ENCODE measurements around the gene PRSS38.

Gene PRSS38

GRCh38 chr1:227777156-227777555 is 38.3 kb upstream of the PRSS38 start (continued):
- TF ChIP-seq, protein P1, sequence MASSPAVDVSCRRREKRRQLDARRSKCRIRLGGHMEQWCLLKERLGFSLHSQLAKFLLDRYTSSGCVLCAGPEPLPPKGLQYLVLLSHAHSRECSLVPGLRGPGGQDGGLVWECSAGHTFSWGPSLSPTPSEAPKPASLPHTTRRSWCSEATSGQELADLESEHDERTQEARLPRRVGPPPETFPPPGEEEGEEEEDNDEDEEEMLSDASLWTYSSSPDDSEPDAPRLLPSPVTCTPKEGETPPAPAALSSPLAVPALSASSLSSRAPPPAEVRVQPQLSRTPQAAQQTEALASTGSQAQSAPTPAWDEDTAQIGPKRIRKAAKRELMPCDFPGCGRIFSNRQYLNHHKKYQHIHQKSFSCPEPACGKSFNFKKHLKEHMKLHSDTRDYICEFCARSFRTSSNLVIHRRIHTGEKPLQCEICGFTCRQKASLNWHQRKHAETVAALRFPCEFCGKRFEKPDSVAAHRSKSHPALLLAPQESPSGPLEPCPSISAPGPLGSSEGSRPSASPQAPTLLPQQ (tag by site-specific recombination; IDR thresholded peaks at IDR 0.05) = no peak
- TF ChIP-seq ZNF423 (tag by site-specific recombination; IDR thresholded peaks at IDR 0.05) (no peak), ZBTB20 (tag by site-specific recombination; IDR thresholded peaks at IDR 0.05) (no peak), ZNF585B (tag by site-specific recombination; IDR thresholded peaks at IDR 0.05) (no peak), REPIN1 (tag by site-specific recombination; IDR thresholded peaks at IDR 0.05; ENCODE audit: low read depth) (no peak), ZNF549 (tag by site-specific recombination; IDR thresholded peaks at IDR 0.05) (no peak)
- TF ChIP-seq, protein P2, sequence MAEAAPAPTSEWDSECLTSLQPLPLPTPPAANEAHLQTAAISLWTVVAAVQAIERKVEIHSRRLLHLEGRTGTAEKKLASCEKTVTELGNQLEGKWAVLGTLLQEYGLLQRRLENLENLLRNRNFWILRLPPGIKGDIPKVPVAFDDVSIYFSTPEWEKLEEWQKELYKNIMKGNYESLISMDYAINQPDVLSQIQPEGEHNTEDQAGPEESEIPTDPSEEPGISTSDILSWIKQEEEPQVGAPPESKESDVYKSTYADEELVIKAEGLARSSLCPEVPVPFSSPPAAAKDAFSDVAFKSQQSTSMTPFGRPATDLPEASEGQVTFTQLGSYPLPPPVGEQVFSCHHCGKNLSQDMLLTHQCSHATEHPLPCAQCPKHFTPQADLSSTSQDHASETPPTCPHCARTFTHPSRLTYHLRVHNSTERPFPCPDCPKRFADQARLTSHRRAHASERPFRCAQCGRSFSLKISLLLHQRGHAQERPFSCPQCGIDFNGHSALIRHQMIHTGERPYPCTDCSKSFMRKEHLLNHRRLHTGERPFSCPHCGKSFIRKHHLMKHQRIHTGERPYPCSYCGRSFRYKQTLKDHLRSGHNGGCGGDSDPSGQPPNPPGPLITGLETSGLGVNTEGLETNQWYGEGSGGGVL (tag by site-specific recombination; IDR thresholded peaks at IDR 0.05) = no peak

GRCh38 chr1:227777646-227778045 is 37.8 kb upstream of the PRSS38 start:
- ChIA-PET POLR2A (no interaction called here), CTCF (interaction anchor here (0.8 kb wide), 1 partner anchor 176 kb away, joined by 3 read pairs; no protein-coding TSS in a partner anchor)
- Histone ChIP-seq H3K4me1 (ENCODE audit: control insufficient read depth, insufficient read depth, low read length) (no peaks in the 10 kb centered on the region), H3K4me3 (ENCODE audit: low read depth, low read length) (no peak overlapping the region), H3K9me3 (ENCODE audit: control insufficient read depth, insufficient read depth, low read depth, low read length) (no peaks in the 10 kb centered on the region), H3K36me3 (ENCODE audit: control insufficient read depth in 2 of 2, insufficient read depth in 1 of 2, low read length in 2 of 2) (peaks cover 5 to 83% of the 10 kb centered on the region in 2 experiments; a peak in 2 of 3 replicates), H3K27ac (ENCODE audit: extremely low read depth, low read depth, low read length) (no peak overlapping the region)
- no peak for TF ChIP-seq ZNF510 (tag by site-specific recombination; IDR thresholded peaks at IDR 0.05; ENCODE audit: insufficient replicate concordance)
- no peak for TF ChIP-seq ZNF654 (tag by site-specific recombination; IDR thresholded peaks at IDR 0.05; ENCODE audit: low read depth)
- TF ChIP-seq, protein P3, sequence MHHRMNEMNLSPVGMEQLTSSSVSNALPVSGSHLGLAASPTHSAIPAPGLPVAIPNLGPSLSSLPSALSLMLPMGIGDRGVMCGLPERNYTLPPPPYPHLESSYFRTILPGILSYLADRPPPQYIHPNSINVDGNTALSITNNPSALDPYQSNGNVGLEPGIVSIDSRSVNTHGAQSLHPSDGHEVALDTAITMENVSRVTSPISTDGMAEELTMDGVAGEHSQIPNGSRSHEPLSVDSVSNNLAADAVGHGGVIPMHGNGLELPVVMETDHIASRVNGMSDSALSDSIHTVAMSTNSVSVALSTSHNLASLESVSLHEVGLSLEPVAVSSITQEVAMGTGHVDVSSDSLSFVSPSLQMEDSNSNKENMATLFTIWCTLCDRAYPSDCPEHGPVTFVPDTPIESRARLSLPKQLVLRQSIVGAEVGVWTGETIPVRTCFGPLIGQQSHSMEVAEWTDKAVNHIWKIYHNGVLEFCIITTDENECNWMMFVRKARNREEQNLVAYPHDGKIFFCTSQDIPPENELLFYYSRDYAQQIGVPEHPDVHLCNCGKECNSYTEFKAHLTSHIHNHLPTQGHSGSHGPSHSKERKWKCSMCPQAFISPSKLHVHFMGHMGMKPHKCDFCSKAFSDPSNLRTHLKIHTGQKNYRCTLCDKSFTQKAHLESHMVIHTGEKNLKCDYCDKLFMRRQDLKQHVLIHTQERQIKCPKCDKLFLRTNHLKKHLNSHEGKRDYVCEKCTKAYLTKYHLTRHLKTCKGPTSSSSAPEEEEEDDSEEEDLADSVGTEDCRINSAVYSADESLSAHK (tag by site-specific recombination; IDR thresholded peaks at IDR 0.05) = no peak
- TF ChIP-seq ZNF561 (tag by site-specific recombination; IDR thresholded peaks at IDR 0.05; ENCODE audit: borderline replicate concordance) = no peak
- no peak for TF ChIP-seq ZNF449 (tag by site-specific recombination; IDR thresholded peaks at IDR 0.05)
- TF ChIP-seq ZIC2 (tag by site-specific recombination; IDR thresholded peaks at IDR 0.05) = no peak
- no peak for TF ChIP-seq ZEB2 (tag by site-specific recombination; IDR thresholded peaks at IDR 0.05)
- TF ChIP-seq RBAK (tag by site-specific recombination; IDR thresholded peaks at IDR 0.05) = no peak
- TF ChIP-seq ZNF140 (tag by site-specific recombination; IDR thresholded peaks at IDR 0.05) = no peak
- TF ChIP-seq ZNF350 (tag by site-specific recombination; IDR thresholded peaks at IDR 0.05) = no peak
- TF ChIP-seq, protein P4, sequence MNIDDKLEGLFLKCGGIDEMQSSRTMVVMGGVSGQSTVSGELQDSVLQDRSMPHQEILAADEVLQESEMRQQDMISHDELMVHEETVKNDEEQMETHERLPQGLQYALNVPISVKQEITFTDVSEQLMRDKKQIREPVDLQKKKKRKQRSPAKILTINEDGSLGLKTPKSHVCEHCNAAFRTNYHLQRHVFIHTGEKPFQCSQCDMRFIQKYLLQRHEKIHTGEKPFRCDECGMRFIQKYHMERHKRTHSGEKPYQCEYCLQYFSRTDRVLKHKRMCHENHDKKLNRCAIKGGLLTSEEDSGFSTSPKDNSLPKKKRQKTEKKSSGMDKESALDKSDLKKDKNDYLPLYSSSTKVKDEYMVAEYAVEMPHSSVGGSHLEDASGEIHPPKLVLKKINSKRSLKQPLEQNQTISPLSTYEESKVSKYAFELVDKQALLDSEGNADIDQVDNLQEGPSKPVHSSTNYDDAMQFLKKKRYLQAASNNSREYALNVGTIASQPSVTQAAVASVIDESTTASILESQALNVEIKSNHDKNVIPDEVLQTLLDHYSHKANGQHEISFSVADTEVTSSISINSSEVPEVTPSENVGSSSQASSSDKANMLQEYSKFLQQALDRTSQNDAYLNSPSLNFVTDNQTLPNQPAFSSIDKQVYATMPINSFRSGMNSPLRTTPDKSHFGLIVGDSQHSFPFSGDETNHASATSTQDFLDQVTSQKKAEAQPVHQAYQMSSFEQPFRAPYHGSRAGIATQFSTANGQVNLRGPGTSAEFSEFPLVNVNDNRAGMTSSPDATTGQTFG (tag by site-specific recombination; IDR thresholded peaks at IDR 0.05; ENCODE audit: borderline replicate concordance) = no peak
- TF ChIP-seq ZSCAN30 (tag by site-specific recombination; IDR thresholded peaks at IDR 0.05) = no peak
- TF ChIP-seq ZNF239 (tag by site-specific recombination; IDR thresholded peaks at IDR 0.05) = no peak
- TF ChIP-seq ZNF341 (tag by site-specific recombination; IDR thresholded peaks at IDR 0.05; ENCODE audit: low read depth) = no peak
- TF ChIP-seq WT1 (tag by site-specific recombination; IDR thresholded peaks at IDR 0.05) = no peak
- no peak for TF ChIP-seq ZNF155 (tag by site-specific recombination; IDR thresholded peaks at IDR 0.05)
- TF ChIP-seq ZNF26 (tag by site-specific recombination; IDR thresholded peaks at IDR 0.05) = no peak
- TF ChIP-seq FEZF1 (tag by site-specific recombination; IDR thresholded peaks at IDR 0.05) = no peak
